GM13976 (cell line): ENCODE measurements around the gene PIP5K1B.

Experiments
- DNase-seq: peaks from one replicate; pipeline ENCODE4 v3.0.0; 2012; ENCODE audit warnings: low spot score
- CTCF ChIP-seq: IDR thresholded peaks from 2 replicates; pipeline ENCODE4 v1.5.1; 2012; ENCODE audit warnings: borderline replicate concordance, mild to moderate bottlenecking; ENCODE audit not compliant: insufficient read depth; ENCODE audit errors: extremely low read depth, missing control alignments, control extremely low read depth
- in situ Hi-C: fragments of 300-500 bp; cut with MboI; formaldehyde crosslinking; loops from one replicate; pipeline ENCODE4 v1.12.0; 2022; ENCODE audit warnings: low sequenced_read_pairs, mixed read lengths, inconsistent platforms; ENCODE audit not compliant: unreplicated experiment

PIP5K1B gene

GRCh38 chr9:68721666-68722330 is 16.8 kb downstream of the PIP5K1B start:
- no peak for DNase-seq
- no peak for TF ChIP-seq CTCF
- in situ Hi-C loops = loop anchor here (25.0 kb wide), 1 partner anchor 466 kb away; no protein-coding TSS in a partner anchor

DNA sequence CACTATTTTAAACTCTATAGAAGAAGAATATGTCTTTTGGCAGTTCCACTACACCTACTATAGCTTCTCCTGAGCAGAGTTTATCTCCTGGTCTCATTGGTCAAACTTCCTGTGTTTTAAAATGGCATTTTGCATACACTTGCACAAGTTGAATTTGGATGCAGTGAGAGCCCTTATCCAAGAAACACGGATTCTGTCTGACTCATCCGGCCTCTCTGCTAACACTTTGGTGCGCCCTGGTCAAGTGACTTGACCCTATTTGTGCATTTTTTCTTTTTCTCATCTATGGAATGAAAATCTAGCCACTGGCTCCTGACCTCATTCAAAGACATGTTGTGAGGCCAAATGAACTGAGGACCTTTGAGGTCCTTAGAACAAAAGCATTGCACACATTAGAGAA is 20.0 kb downstream of the PIP5K1B start:
- in situ Hi-C loops = no loop called here
- DNase-seq = no peak
- no peak for TF ChIP-seq CTCF

DNA sequence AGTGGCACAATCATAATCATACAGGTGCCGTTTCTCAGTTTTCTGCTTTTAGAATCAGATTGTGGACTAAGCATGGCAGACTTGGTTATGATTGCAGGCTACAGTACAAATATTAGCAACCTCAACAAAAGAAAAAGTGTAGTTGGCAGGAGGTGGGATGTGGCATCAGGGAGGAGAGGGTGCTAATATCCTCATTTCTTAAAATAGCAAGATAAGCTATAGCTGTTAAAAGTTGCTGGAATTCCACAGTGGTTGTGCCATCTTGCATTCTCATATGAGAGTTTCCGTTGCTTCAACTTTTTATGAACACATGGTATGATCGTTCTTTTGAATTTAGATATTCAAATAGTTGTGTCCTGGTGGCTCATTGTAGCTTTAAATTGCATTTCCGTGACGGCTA is 21.4 kb downstream of the PIP5K1B start:
- no peak for TF ChIP-seq CTCF
- DNase-seq = no peak
- in situ Hi-C loops = no loop called here

- no peak for TF ChIP-seq CTCF
- in situ Hi-C loops = no loop called here
- DNase-seq = no peak
Measured at GRCh38 chr9:68727636-68728035, 22.6 kb downstream of the PIP5K1B start.

- no peak for TF ChIP-seq CTCF
Measured at GRCh38 chr9:68728731-68729130, 23.7 kb downstream of the PIP5K1B start.

GRCh38 chr9:68730570-68731235 is 25.7 kb downstream of the PIP5K1B start:
- TF ChIP-seq CTCF = no peak

More at GRCh38 chr9:68728731-68729130, 23.7 kb downstream of the PIP5K1B start:
- no peak for DNase-seq
- in situ Hi-C loops = no loop called here

More at GRCh38 chr9:68730570-68731235, 25.7 kb downstream of the PIP5K1B start:
- DNase-seq = no peak
- in situ Hi-C loops = no loop called here
